OCI-LY1 (cell line): Measurements from ENCODE around the gene ZFPM1.

Source experiments
- H2AFZ ChIP-seq: fragments of 200-600 bp; sonication (generic), shearing (Covaris generic); 2 replicates; pipeline ENCODE4 v1.6.0; 2014; ENCODE audit warnings: antibody characterized with exemption, mild to moderate bottlenecking, low read length
- H3F3A ChIP-seq: fragments of 200-600 bp; sonication (generic), shearing (Covaris generic); 2 replicates; pipeline ENCODE4 v1.6.0; 2014; ENCODE audit warnings: mild to moderate bottlenecking, antibody characterized with exemption, low read length, moderate library complexity; ENCODE audit not compliant: insufficient read depth
- H3K27ac ChIP-seq: fragments of 200-600 bp; sonication (generic); 2 replicates; pipeline ENCODE4 v1.5.1; 2014; ENCODE audit warnings: low read length, mixed run types, mild to moderate bottlenecking, low read depth; ENCODE audit not compliant: poor library complexity, severe bottlenecking
- H3K27me3 ChIP-seq: fragments of 200-600 bp; sonication (generic); 2 replicates; pipeline ENCODE4 v1.6.0; 2014; ENCODE audit warnings: antibody characterized with exemption, mild to moderate bottlenecking, low read length, moderate library complexity; ENCODE audit not compliant: insufficient read depth
- H3K36me3 ChIP-seq: fragments of 200-600 bp; sonication (generic); 2 replicates; pipeline ENCODE4 v1.6.1; 2014; ENCODE audit warnings: mild to moderate bottlenecking, antibody characterized with exemption, low read length, moderate library complexity, mixed read lengths; ENCODE audit not compliant: insufficient read depth
- H3K4me1 ChIP-seq: fragments of 200-600 bp; sonication (generic); 2 replicates; pipeline ENCODE4 v1.5.1; 2014; ENCODE audit warnings: mild to moderate bottlenecking, low read length, moderate library complexity; ENCODE audit not compliant: insufficient read depth, severe bottlenecking
- H3K4me2 ChIP-seq: fragments of 200-600 bp; sonication (generic), shearing (Covaris generic); 2 replicates; pipeline ENCODE4 v1.6.1; 2014; ENCODE audit warnings: low read length
- H3K4me3 ChIP-seq: fragments of 200-600 bp; sonication (generic); 2 replicates; pipeline ENCODE4 v1.5.1; 2014; ENCODE audit warnings: low read length, low read depth, mild to moderate bottlenecking, mixed read lengths; ENCODE audit not compliant: poor library complexity, severe bottlenecking
- H3K79me2 ChIP-seq: fragments of 200-600 bp; shearing (Covaris generic); 2 replicates; pipeline ENCODE4 v1.6.1; 2016; ENCODE audit warnings: mixed run types, low read length, mixed read lengths; ENCODE audit not compliant: insufficient read depth
- H3K9ac ChIP-seq: fragments of 200-600 bp; sonication (generic), shearing (Covaris generic); 2 replicates; pipeline ENCODE4 v1.6.1; 2014; ENCODE audit warnings: mild to moderate bottlenecking, low read length, mixed read lengths
- H3K9me2 ChIP-seq: fragments of 200-600 bp; sonication (generic), shearing (Covaris generic); 2 replicates; pipeline ENCODE4 v1.6.1; 2014; ENCODE audit warnings: low read depth, mild to moderate bottlenecking, low read length, mixed read lengths
- H3K9me3 ChIP-seq: fragments of 200-600 bp; shearing (Covaris generic); 2 replicates; pipeline ENCODE4 v1.6.1; 2014; ENCODE audit warnings: low read length, mixed read lengths
- H4K20me1 ChIP-seq: fragments of 200-600 bp; sonication (generic), shearing (Covaris generic); 2 replicates; pipeline ENCODE4 v1.6.0; 2016; ENCODE audit warnings: mild to moderate bottlenecking, low read length; ENCODE audit not compliant: insufficient read depth
- EZH2 ChIP-seq: fragments of 200-600 bp; sonication (generic), shearing (Covaris generic); IDR thresholded peaks from 2 replicates; pipeline ENCODE4 v1.8.0; 2017; ENCODE audit warnings: borderline replicate concordance, mixed run types, mild to moderate bottlenecking, antibody characterized with exemption, low read length, moderate library complexity, mixed read lengths
- TF ChIP-seq, protein P1 (sequence below): fragments of 200-600 bp; sonication (generic), shearing (Covaris generic); IDR thresholded peaks from 2 replicates; pipeline ENCODE4 v1.5.1; 2017; ENCODE audit warnings: mild to moderate bottlenecking, antibody characterized with exemption, low read length, moderate library complexity, mixed read lengths

ZFPM1 gene

DNA sequence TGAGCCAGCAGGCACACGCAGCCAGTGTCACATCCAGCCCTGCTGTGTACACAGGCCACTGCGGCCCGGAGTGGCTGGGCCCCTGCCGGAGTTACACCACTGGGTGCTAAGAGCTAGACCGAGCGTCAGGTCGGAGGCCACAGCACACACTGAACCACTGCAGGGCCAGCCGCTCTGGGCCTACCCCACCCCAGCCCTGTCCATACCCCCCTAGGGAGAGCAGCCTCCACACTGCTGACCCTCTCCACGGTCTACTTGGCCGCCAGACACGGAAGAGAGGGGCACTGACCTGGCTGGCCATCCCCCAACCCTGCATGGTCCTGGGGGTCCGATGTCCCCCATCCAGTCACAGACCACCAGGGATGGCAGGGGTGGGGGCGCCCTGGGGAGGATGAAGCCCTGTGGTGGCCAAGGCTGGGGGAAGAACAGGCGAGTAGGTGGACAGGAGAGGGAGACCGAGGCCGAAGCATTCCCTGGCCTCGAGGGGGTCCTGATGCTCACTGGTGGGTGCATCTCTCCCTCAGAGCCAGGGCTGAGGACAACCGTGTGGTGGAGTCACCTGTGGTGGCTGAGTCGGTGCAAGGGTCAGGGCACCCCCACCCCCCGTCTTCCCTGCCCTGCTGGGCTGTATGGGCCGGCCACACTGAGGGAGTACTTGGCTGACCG, 82.2 kb downstream of the ZFPM1 start:
- Histone ChIP-seq H3K9ac (no peak overlapping the region; the same call in 1 of the 2 replicates), H3K9me3 (no peaks in the 10 kb centered on the region), H2AFZ (no peak overlapping the region), H3K27me3 (peaks cover 8% of the 10 kb centered on the region; the same call in 1 of the 2 replicates), H3K4me3 (peak overlapping the region; percentile 56), H4K20me1 (no peaks in the 10 kb centered on the region), H3K4me2 (peak overlapping the region; percentile 58), H3K27ac (no peak overlapping the region), H3K36me3 (peaks cover 4% of the 10 kb centered on the region; the same call in 1 of the 2 replicates), H3F3A (no peaks in the 10 kb centered on the region), H3K79me2 (no peaks in the 10 kb centered on the region), H3K9me2 (no peaks in the 10 kb centered on the region), H3K4me1 (peaks cover 6% of the 10 kb centered on the region)
- no peak for TF ChIP-seq EZH2
- TF ChIP-seq, protein P1, sequence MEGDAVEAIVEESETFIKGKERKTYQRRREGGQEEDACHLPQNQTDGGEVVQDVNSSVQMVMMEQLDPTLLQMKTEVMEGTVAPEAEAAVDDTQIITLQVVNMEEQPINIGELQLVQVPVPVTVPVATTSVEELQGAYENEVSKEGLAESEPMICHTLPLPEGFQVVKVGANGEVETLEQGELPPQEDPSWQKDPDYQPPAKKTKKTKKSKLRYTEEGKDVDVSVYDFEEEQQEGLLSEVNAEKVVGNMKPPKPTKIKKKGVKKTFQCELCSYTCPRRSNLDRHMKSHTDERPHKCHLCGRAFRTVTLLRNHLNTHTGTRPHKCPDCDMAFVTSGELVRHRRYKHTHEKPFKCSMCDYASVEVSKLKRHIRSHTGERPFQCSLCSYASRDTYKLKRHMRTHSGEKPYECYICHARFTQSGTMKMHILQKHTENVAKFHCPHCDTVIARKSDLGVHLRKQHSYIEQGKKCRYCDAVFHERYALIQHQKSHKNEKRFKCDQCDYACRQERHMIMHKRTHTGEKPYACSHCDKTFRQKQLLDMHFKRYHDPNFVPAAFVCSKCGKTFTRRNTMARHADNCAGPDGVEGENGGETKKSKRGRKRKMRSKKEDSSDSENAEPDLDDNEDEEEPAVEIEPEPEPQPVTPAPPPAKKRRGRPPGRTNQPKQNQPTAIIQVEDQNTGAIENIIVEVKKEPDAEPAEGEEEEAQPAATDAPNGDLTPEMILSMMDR = no peak

DNA sequence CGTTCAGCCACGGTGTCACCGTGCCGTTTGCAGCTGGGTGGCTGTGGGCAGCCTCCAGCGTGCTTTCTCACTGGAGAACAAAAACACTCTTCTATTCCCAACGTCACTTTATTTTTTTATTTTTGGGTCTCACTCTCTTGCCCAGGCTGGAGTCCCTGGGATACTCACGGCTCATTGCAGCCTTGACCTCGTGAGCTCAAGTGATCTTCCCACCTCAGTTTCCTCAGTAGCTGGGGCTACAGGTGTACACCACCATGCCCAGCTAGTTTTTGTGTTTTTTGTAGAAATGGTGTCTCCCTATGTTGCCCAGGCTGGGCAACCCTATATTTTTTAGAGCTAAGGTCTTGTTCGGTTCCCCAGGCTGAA, 82.8 kb downstream of the ZFPM1 start:
- peaks cover 8% of the 10 kb centered on the region; the same call in 1 of the 2 replicates for H3K27me3 ChIP-seq
- TF ChIP-seq, protein P1 = no peak
- no peak for TF ChIP-seq EZH2
- peaks cover 6% of the 10 kb centered on the region for H3K4me1 ChIP-seq
- H3F3A ChIP-seq = no peaks in the 10 kb centered on the region
- peaks cover 4% of the 10 kb centered on the region; the same call in 1 of the 2 replicates for H3K36me3 ChIP-seq
- no peaks in the 10 kb centered on the region for H3K9me3 ChIP-seq
- H3K9me2 ChIP-seq = no peaks in the 10 kb centered on the region
- H3K4me2 ChIP-seq = no peak overlapping the region
- no peak overlapping the region for H2AFZ ChIP-seq
- H3K27ac ChIP-seq = no peak overlapping the region
- H4K20me1 ChIP-seq = no peaks in the 10 kb centered on the region
- no peak overlapping the region for H3K9ac ChIP-seq
- no peaks in the 10 kb centered on the region for H3K79me2 ChIP-seq
- no peak overlapping the region for H3K4me3 ChIP-seq

DNA sequence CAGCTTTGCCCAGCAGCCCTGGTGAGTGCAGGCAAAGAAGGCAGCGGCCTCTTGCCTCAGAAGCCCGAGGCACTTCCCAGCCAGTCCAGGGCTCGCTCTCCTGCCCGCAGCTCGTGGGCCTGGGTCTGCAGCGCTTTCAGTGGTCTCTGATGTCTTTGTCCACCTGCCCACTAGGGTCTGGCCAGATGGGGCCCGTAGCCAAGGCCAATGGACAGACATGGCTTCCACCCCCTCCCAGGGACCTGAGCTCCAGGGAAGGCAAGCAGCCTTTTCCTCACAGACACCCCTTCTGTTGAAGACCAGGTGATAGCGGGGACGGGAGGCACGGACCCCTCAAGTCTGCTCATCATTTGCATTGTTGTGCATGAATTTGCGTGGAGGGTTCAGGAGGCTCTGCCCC, 83.4 kb downstream of the ZFPM1 start:
- Histone ChIP-seq H3K4me3 (no peak overlapping the region), H3K79me2 (no peaks in the 10 kb centered on the region), H3K9me3 (no peaks in the 10 kb centered on the region), H2AFZ (no peak overlapping the region), H3K9me2 (no peaks in the 10 kb centered on the region), H3K4me1 (peaks cover 6% of the 10 kb centered on the region), H3K27me3 (peaks cover 8% of the 10 kb centered on the region; the same call in 1 of the 2 replicates), H3K27ac (no peak overlapping the region), H3K9ac (no peak overlapping the region), H3F3A (no peaks in the 10 kb centered on the region), H4K20me1 (no peaks in the 10 kb centered on the region), H3K36me3 (peaks cover 4% of the 10 kb centered on the region; the same call in 1 of the 2 replicates), H3K4me2 (no peak overlapping the region)
- TF ChIP-seq, protein P1 = no peak
- TF ChIP-seq EZH2 = no peak
